Neuron (in vitro differentiated cells): ENCODE results near the gene CS.

ENCODE experiments used
- H2AFZ ChIP-seq: one replicate; pipeline ENCODE4 v1.6.1; 2013; ENCODE audit warnings: low read depth, mild to moderate bottlenecking, inconsistent platforms, low read length, moderate library complexity
- H3K27me3 ChIP-seq: one replicate; pipeline ENCODE4 v1.6.1; 2013; ENCODE audit warnings: low read length; ENCODE audit not compliant: insufficient read depth
- H3K36me3 ChIP-seq: one replicate; pipeline ENCODE4 v1.6.1; 2013; ENCODE audit warnings: low read length; ENCODE audit not compliant: insufficient read depth
- H3K4me1 ChIP-seq: one replicate; pipeline ENCODE4 v1.6.1; 2013; ENCODE audit warnings: low read length; ENCODE audit not compliant: insufficient read depth
- H3K4me3 ChIP-seq: 2 replicates; pipeline ENCODE4 v1.5.1; 2013; ENCODE audit warnings: mild to moderate bottlenecking, low read length, moderate library complexity
- H3K9me3 ChIP-seq: one replicate; pipeline ENCODE4 v1.6.1; 2013; ENCODE audit warnings: low read length

Gene CS

GRCh38 chr12:56261503-56262232 is 38.5 kb downstream of the CS start:
- Histone ChIP-seq H3K27me3 (no peaks in the 10 kb centered on the region), H3K9me3 (no peaks in the 10 kb centered on the region), H3K36me3 (no peaks in the 10 kb centered on the region), H3K4me3 (no peak overlapping the region), H2AFZ (no peak overlapping the region), H3K4me1 (peaks cover 15% of the 10 kb centered on the region)

- H3K9me3 ChIP-seq: no peaks in the 10 kb centered on the region
These were observed 39.2 kb downstream of the CS start for GRCh38 chr12:56260921-56261320.

GRCh38 chr12:56260380-56260779 is 39.8 kb downstream of the CS start:
- Histone ChIP-seq H2AFZ (no peak overlapping the region), H3K4me1 (peaks cover 14% of the 10 kb centered on the region), H3K27me3 (no peaks in the 10 kb centered on the region), H3K36me3 (peaks cover 9% of the 10 kb centered on the region), H3K9me3 (no peaks in the 10 kb centered on the region), H3K4me3 (no peak overlapping the region)

More at GRCh38 chr12:56260921-56261320, 39.2 kb downstream of the CS start:
- H3K4me1 ChIP-seq: peaks cover 14% of the 10 kb centered on the region
- no peaks in the 10 kb centered on the region for H3K27me3 ChIP-seq
- H2AFZ ChIP-seq: no peak overlapping the region
- no peak overlapping the region for H3K4me3 ChIP-seq
- peaks cover 4% of the 10 kb centered on the region for H3K36me3 ChIP-seq

- Histone ChIP-seq H2AFZ (peak overlapping the region; percentile 62), H3K36me3 (peaks cover 22% of the 10 kb centered on the region), H3K27me3 (no peaks in the 10 kb centered on the region), H3K4me1 (peaks cover 14% of the 10 kb centered on the region), H3K9me3 (no peaks in the 10 kb centered on the region), H3K4me3 (peak overlapping the region; percentile 68)
These were observed 41.3 kb downstream of the CS start for GRCh38 chr12:56258820-56259183.

GRCh38 chr12:56258068-56258819 is 41.9 kb downstream of the CS start, which contains the start of gene ANKRD52:
Gene ANKRD52, minus strand, starts transcription at chr12:56258384. Its CDS starts 115 bp downstream, at chr12:56258269.
- H2AFZ ChIP-seq: peak within 1 kb of the TSS; percentile 62
- peaks cover 14% of the 10 kb centered on the region for H3K4me1 ChIP-seq
- H3K36me3 ChIP-seq: peaks cover 28% of the 10 kb centered on the region
- H3K4me3 ChIP-seq: peak within 1 kb of the TSS; percentile 68
- no peaks in the 10 kb centered on the region for H3K27me3 ChIP-seq
- H3K9me3 ChIP-seq: no peaks in the 10 kb centered on the region

GRCh38 chr12:56257491-56258067 is 42.6 kb downstream of the CS start:
- H3K36me3 ChIP-seq: peaks cover 34% of the 10 kb centered on the region
- H3K4me3 ChIP-seq: peak overlapping the region; percentile 68
- H3K9me3 ChIP-seq: no peaks in the 10 kb centered on the region
- H3K27me3 ChIP-seq: no peaks in the 10 kb centered on the region
- H2AFZ ChIP-seq: peak overlapping the region; percentile 62
- peaks cover 14% of the 10 kb centered on the region for H3K4me1 ChIP-seq

- no peaks in the 10 kb centered on the region for H3K27me3 ChIP-seq
- peak overlapping the region; percentile 68 for H3K4me3 ChIP-seq
- H3K4me1 ChIP-seq: peaks cover 14% of the 10 kb centered on the region
- H2AFZ ChIP-seq: no peak overlapping the region
- H3K9me3 ChIP-seq: no peaks in the 10 kb centered on the region
- peaks cover 40% of the 10 kb centered on the region for H3K36me3 ChIP-seq
These were observed 43.1 kb downstream of the CS start for GRCh38 chr12:56257071-56257470.

- peaks cover 14% of the 10 kb centered on the region for H3K4me1 ChIP-seq
- no peak overlapping the region for H3K4me3 ChIP-seq
- no peak overlapping the region for H2AFZ ChIP-seq
- H3K27me3 ChIP-seq: no peaks in the 10 kb centered on the region
- H3K36me3 ChIP-seq: peaks cover 45% of the 10 kb centered on the region
- H3K9me3 ChIP-seq: no peaks in the 10 kb centered on the region
These were observed 43.7 kb downstream of the CS start for GRCh38 chr12:56256326-56256960.

- Histone ChIP-seq H3K27me3 (no peaks in the 10 kb centered on the region), H3K36me3 (peaks cover 48% of the 10 kb centered on the region), H2AFZ (no peak overlapping the region), H3K4me3 (no peak overlapping the region), H3K9me3 (no peaks in the 10 kb centered on the region), H3K4me1 (peaks cover 14% of the 10 kb centered on the region)
These were observed 44.5 kb downstream of the CS start for GRCh38 chr12:56255671-56256070.

- peaks cover 66% of the 10 kb centered on the region for H3K36me3 ChIP-seq
- H2AFZ ChIP-seq: no peak overlapping the region
- no peak overlapping the region for H3K4me3 ChIP-seq
- no peaks in the 10 kb centered on the region for H3K27me3 ChIP-seq
- no peaks in the 10 kb centered on the region for H3K9me3 ChIP-seq
- H3K4me1 ChIP-seq: peaks cover 9% of the 10 kb centered on the region
These were observed 47.0 kb downstream of the CS start for GRCh38 chr12:56253091-56253490.

- Histone ChIP-seq H3K4me3 (no peak overlapping the region), H3K36me3 (peaks cover 71% of the 10 kb centered on the region), H3K4me1 (peaks cover 9% of the 10 kb centered on the region), H2AFZ (no peak overlapping the region), H3K27me3 (no peaks in the 10 kb centered on the region), H3K9me3 (no peaks in the 10 kb centered on the region)
These were observed 47.5 kb downstream of the CS start for GRCh38 chr12:56252649-56253048.

GRCh38 chr12:56248711-56249110 is 51.4 kb downstream of the CS start:
- Histone ChIP-seq H3K36me3 (peaks cover 77% of the 10 kb centered on the region), H3K4me3 (no peak overlapping the region), H2AFZ (no peak overlapping the region), H3K4me1 (no peaks in the 10 kb centered on the region), H3K9me3 (no peaks in the 10 kb centered on the region), H3K27me3 (no peaks in the 10 kb centered on the region)

- Histone ChIP-seq H3K4me3 (no peak overlapping the region), H2AFZ (no peak overlapping the region), H3K27me3 (no peaks in the 10 kb centered on the region), H3K36me3 (peaks cover 77% of the 10 kb centered on the region), H3K4me1 (no peaks in the 10 kb centered on the region), H3K9me3 (no peaks in the 10 kb centered on the region)
These were observed 52.2 kb downstream of the CS start for GRCh38 chr12:56247923-56248322.
